BE2C (cell line): ENCODE data around the gene MTMR11. TPM values are rescaled to one million over a fixed set of nuclear protein-coding genes. Genes with fewer than 3 reads are reported as not detected.

Experiments used
- DNase-seq: peaks from one replicate; pipeline ENCODE4 v3.0.0-alpha.2; 2020
- H3K27me3 ChIP-seq: fragments of 250-450 bp; sonication (Bioruptor Pico); 2 replicates; pipeline ENCODE4 v1.5.1; 2020; ENCODE audit warnings: mild to moderate bottlenecking
- H3K36me3 ChIP-seq: fragments of 250-450 bp; sonication (Bioruptor Pico); 2 replicates; pipeline ENCODE4 v1.5.1; 2020; ENCODE audit warnings: mild to moderate bottlenecking
- H3K4me1 ChIP-seq: fragments of 250-450 bp; sonication (Bioruptor Pico); 2 replicates; pipeline ENCODE4 v1.5.1; 2020
- H3K4me3 ChIP-seq: 2 replicates; pipeline ENCODE4 v1.5.1; 2011; ENCODE audit warnings: low read depth, low read length
- H3K9me3 ChIP-seq: fragments of 250-450 bp; sonication (Bioruptor Pico); 2 replicates; pipeline ENCODE4 v1.5.1; 2020
- CTCF ChIP-seq: IDR thresholded peaks from 2 replicates; pipeline ENCODE4 v1.5.1; 2012; ENCODE audit warnings: mild to moderate bottlenecking, low read depth, low read length
- polyA plus RNA-seq: library from polyadenylated mRNA; unstranded; fragments of >200 nt; gene quantifications from one replicate; pipeline ENCODE4 v1.2.1, GENCODE V29; 2012; ENCODE audit warnings: low read depth, missing spikeins; ENCODE audit not compliant: insufficient read length, insufficient read depth

The MTMR11 gene
- polyA plus RNA-seq = 4.4 TPM

DNA sequence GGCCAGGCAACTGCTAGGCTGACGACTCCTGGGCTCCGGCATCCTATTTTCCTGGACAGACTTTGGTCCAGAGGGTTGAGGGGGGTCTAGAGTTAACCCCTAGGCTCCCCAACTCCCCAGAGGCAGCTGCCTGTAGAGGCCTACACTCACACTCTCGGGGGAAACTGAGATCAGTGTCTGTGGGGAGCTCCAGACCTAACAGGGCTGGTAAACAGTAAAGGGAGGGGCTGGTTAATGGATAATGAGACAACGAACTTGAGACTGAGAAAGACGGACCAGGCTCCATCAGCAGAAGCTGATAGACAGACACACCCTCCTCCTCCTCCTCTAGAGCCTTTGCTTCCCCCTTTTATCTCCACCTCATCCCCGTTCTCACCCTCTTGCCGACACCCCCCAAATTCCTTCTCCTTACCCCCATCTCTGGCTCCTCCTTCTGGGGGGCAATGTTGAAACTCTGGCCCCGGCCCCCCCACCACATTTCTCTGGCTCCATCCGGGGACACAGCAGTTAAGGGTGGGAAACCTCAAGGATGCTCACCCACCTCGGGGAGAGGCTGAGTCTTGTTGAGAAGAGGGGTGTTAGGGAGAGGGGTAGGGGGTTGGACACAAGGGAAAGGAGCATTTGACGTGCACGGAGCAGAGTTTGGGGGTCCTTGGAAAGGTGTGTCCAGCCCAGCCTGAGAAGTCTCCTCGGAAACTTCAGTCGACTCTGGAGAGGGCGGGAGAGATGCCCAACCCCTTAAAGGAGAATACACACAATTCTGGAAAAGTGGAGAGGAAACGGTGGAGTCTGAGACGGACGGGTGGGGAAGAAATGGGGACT, at the start of gene MTMR11:
MTMR11 (minus strand) TSS at position 710 of the 822 bp plus-strand sequence; CDS start at position 478, 232 bp downstream.
- DNase-seq = no peak
- Histone ChIP-seq H3K27me3 (no peaks in the 10 kb centered on the region), H3K4me1 (peaks cover 8% of the 10 kb centered on the region), H3K4me3 (no peak within 1 kb of the TSS), H3K9me3 (no peaks in the 10 kb centered on the region), H3K36me3 (no peaks in the 10 kb centered on the region)
- TF ChIP-seq CTCF = no peak

DNA sequence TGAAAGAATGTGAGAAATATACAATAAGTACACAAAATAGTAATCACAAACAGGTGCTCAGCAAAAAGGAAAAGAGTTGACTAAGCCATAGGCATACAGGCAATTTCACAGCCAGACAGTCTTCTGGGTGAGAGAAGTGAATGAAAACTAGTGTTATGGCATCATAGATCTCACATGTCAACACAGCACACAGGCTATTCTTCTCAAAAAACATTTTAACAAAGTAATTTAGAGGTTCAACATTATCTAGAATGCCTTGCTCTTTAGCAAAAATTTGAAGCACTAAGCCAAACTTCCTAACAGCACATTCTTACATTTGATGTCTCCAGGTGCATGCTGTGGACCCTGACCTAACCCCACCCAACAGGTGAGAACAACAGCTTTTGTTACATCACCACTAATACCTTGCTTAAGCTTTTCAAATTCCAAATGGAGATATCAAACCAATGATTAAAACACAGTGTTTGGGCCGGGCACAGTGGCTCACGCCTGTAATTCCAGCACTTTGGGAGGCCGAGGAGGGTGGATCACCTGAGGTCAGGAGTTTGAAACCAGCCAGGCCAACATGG, 43.4 kb upstream of the MTMR11 start:
- Histone ChIP-seq H3K36me3 (peaks cover 12% of the 10 kb centered on the region), H3K9me3 (no peaks in the 10 kb centered on the region), H3K27me3 (no peaks in the 10 kb centered on the region), H3K4me1 (no peaks in the 10 kb centered on the region), H3K4me3 (no peak overlapping the region)
- no peak for TF ChIP-seq CTCF
- no peak for DNase-seq

DNA sequence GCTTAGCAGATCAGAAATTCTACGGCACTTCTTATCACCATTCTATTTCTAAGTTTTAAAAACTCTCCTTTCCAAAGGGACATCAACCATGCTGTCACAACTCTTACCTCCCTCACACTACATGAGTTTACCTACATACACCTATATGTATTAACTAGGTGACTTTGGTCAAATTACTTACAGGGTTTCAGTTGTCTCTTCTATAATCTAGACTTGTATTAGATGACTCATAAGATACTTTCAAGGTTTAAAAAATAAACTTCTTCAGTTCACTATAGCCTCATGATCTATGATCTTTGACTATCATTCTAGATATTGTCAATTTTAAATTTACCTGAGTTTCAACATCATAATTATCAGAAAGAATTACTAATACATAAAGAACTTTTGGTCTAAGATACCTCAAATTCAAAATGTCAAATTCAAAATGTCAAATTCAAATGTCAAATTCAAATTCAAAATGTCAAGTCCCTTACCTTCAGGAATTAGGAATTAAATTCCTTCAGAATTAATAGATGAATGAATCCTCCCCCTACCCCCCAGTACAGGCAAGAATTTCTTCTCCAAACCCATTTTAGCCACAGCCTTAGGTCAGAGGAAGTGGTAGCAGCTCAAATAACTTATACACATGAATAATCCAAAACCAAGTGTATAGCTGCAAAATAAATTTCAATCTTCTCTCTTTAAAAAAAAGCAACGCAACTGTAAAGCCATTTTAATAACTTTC, 42.7 kb upstream of the MTMR11 start:
- DNase-seq = no peak
- no peaks in the 10 kb centered on the region for H3K27me3 ChIP-seq
- no peaks in the 10 kb centered on the region for H3K4me1 ChIP-seq
- TF ChIP-seq CTCF = no peak
- no peaks in the 10 kb centered on the region for H3K9me3 ChIP-seq
- H3K4me3 ChIP-seq = no peak overlapping the region
- peaks cover 14% of the 10 kb centered on the region for H3K36me3 ChIP-seq

DNA sequence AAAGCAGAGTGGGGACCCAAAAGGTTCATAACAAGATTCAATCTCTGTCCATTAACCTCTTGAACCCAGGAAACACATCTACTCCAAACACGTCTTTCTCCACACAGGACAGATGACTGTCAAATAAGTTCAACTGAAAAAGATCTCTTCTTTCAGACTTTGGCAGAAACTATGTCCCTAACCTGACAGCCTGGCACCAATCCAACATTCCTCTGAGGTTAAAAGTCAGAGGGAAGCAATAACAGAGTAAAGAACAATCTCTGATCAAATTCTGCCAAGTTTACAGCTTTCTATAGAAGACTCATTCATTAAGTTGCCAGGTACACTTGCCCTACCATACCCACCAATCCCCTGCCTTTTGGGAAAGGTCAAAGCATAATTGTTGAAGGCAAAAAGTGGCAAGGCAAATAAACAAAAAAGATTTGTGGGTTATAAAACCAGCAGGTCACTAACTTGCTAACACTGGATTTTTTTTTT, 41.9 kb upstream of the MTMR11 start:
- peaks cover 14% of the 10 kb centered on the region for H3K36me3 ChIP-seq
- no peak overlapping the region for H3K4me3 ChIP-seq
- H3K4me1 ChIP-seq = no peaks in the 10 kb centered on the region
- TF ChIP-seq CTCF = no peak
- no peaks in the 10 kb centered on the region for H3K27me3 ChIP-seq
- no peaks in the 10 kb centered on the region for H3K9me3 ChIP-seq
- DNase-seq = no peak

- DNase-seq = no peak
These were observed 40.7 kb upstream of the MTMR11 start for GRCh38 chr1:149977345-149977744.

More at GRCh38 chr1:149977345-149977744, 40.7 kb upstream of the MTMR11 start:
- Histone ChIP-seq H3K4me1 (no peaks in the 10 kb centered on the region), H3K4me3 (no peak overlapping the region), H3K36me3 (peaks cover 26% of the 10 kb centered on the region), H3K27me3 (no peaks in the 10 kb centered on the region), H3K9me3 (no peaks in the 10 kb centered on the region)
- TF ChIP-seq CTCF = no peak
